K562 (cell line): ENCODE data around the gene STT3B. TPM values are rescaled to one million over a fixed set of nuclear protein-coding genes. Genes with fewer than 3 reads are reported as not detected.

Experiments used
- ARID3A ChIP-seq: IDR thresholded peaks from 2 replicates; pipeline ENCODE4 v1.6.1; 2012; ENCODE audit warnings: low read depth, low read length, improper control_type of control experiment, borderline replicate concordance
- CBX5 ChIP-seq: IDR thresholded peaks from 2 replicates; pipeline ENCODE4 v1.6.1; 2014; ENCODE audit warnings: low read depth, borderline replicate concordance
- CBX8 ChIP-seq: fragments of 200-600 bp; sonication (generic); IDR thresholded peaks from 2 replicates; pipeline ENCODE4 v1.6.1; 2012; ENCODE audit warnings: borderline replicate concordance, mixed run types, low read depth, mild to moderate bottlenecking, moderate library complexity, mixed read lengths, low read length, control low read depth, inconsistent platforms; ENCODE audit not compliant: poor library complexity, severe bottlenecking; ENCODE audit errors: extremely low read depth
- CEBPB ChIP-seq: fragments of 450-650 bp; IDR thresholded peaks from 2 replicates; pipeline ENCODE4 v1.6.1; 2016; ENCODE audit warnings: missing genetic modification characterization, missing compliant biosample characterization
- CHD2 ChIP-seq: IDR thresholded peaks from 2 replicates; pipeline ENCODE4 v1.6.1; 2011; ENCODE audit warnings: low read depth, low read length
- CTBP1 ChIP-seq: fragments of 450-650 bp; IDR thresholded peaks from 2 replicates; pipeline ENCODE4 v1.6.1; 2016; ENCODE audit warnings: borderline replicate concordance
- E2F6 ChIP-seq, 2 experiments: IDR thresholded peaks; 2 replicates each; pipeline ENCODE4 v1.6.1; 2011; ENCODE audit warnings: borderline replicate concordance in 1 of 2, control low read depth in 1 of 2, low read depth in 1 of 2, low read length in 1 of 2, mild to moderate bottlenecking in 1 of 2, mixed read lengths in 1 of 2, moderate library complexity in 1 of 2; ENCODE audit not compliant: insufficient read depth in 1 of 2, insufficient read length in 1 of 2, poor library complexity in 1 of 2, severe bottlenecking in 1 of 2; ENCODE audit errors: extremely low read depth in 1 of 2
- EGR1 ChIP-seq: fragments of 450-650 bp; conservative IDR thresholded peaks from 2 replicates; pipeline ENCODE4 v1.6.1; 2017; ENCODE audit warnings: mild to moderate bottlenecking
- HNRNPK ChIP-seq: fragments of 200-400 bp; formaldehyde crosslinking; IDR thresholded peaks from one replicate; pipeline ENCODE4 v1.6.1; 2018; ENCODE audit warnings: mild to moderate bottlenecking, low read depth, low read length; ENCODE audit not compliant: poor library complexity, severe bottlenecking
- MEIS2 ChIP-seq: fragments of 450-650 bp; IDR thresholded peaks from 2 replicates; pipeline ENCODE4 v1.6.1; 2014; ENCODE audit warnings: mild to moderate bottlenecking; ENCODE audit not compliant: partially characterized antibody
- MTF1 ChIP-seq: fragments of 250-450 bp; sonication (Bioruptor Pico); IDR thresholded peaks from 2 replicates; pipeline ENCODE4 v1.9.0; 2021; ENCODE audit warnings: moderate library complexity, mild to moderate bottlenecking, inconsistent platforms, borderline replicate concordance
- NCOR1 ChIP-seq: fragments of 450-650 bp; IDR thresholded peaks from 2 replicates; pipeline ENCODE4 v1.6.1; 2016; ENCODE audit warnings: mild to moderate bottlenecking, moderate library complexity
- NRF1 ChIP-seq, 2 experiments: fragments of 450-650 bp; IDR thresholded peaks in 1 of 2; conservative IDR thresholded peaks in 1 of 2; 2 replicates each; pipeline ENCODE4 v1.6.1; 2014; ENCODE audit warnings: mild to moderate bottlenecking in 2 of 2
- NUFIP1 ChIP-seq: fragments of 450-650 bp; IDR thresholded peaks from 2 replicates; pipeline ENCODE4 v1.6.1; 2018; ENCODE audit not compliant: partially characterized antibody
- OTX1 ChIP-seq: fragments of 450-650 bp; formaldehyde crosslinking; IDR thresholded peaks from 2 replicates; pipeline ENCODE4 v1.4.0; 2022; ENCODE audit warnings: mild to moderate bottlenecking
- PBX2 ChIP-seq, 2 experiments: IDR thresholded peaks in 1 of 2; conservative IDR thresholded peaks in 1 of 2; 2 replicates each; pipeline ENCODE4 v1.6.1; 2016; ENCODE audit warnings: low read depth in 2 of 2, mild to moderate bottlenecking in 1 of 2, missing compliant biosample characterization in 1 of 2, missing genetic modification characterization in 1 of 2, moderate library complexity in 1 of 2
- RBM25 ChIP-seq: fragments of 200-400 bp; formaldehyde crosslinking; IDR thresholded peaks from 2 replicates; pipeline ENCODE4 v1.6.1; 2018; ENCODE audit warnings: low read length, low read depth, moderate library complexity; ENCODE audit not compliant: severe bottlenecking
- TOE1 ChIP-seq, 2 experiments: fragments of 450-650 bp in 1 of 2; sonication (generic) in 1 of 2; formaldehyde crosslinking in 1 of 2; IDR thresholded peaks; 2 replicates each; pipeline versions ENCODE4 v1.7.1 to v1.8.0; 2016 to 2022; ENCODE audit warnings: borderline replicate concordance in 2 of 2, mild to moderate bottlenecking in 2 of 2, antibody characterized with exemption in 1 of 2, inconsistent platforms in 1 of 2, low read depth in 1 of 2, missing genetic modification reagents in 1 of 2, moderate library complexity in 1 of 2
- ZBED1 ChIP-seq: IDR thresholded peaks from 2 replicates; pipeline ENCODE4 v1.6.1; 2014
- ZNF121 ChIP-seq: sonication (generic); formaldehyde crosslinking; conservative IDR thresholded peaks from 2 replicates; pipeline ENCODE4 v1.8.0; 2022; ENCODE audit warnings: missing genetic modification reagents
- ZNF75A ChIP-seq: fragments of 450-650 bp; formaldehyde crosslinking; IDR thresholded peaks from 2 replicates; pipeline ENCODE4 v1.4.0; 2020; ENCODE audit warnings: mild to moderate bottlenecking
- polyA plus RNA-seq, 8 experiments: library from polyadenylated mRNA; depleted of rRNA in 4 of 8; stranded (reverse) in 5 of 8; unstranded in 3 of 8; fragments of >200 nt; fragmentation: Nextera tagmentation in 2 of 8; fragmentation: Illumina TruSeq in 1 of 8; extraction: Ambion mirVana in 2 of 8; extraction: Trizol in 1 of 8; gene quantifications; 2 replicates each; pipeline versions ENCODE4 v1.2.1 to v1.2.3, GENCODE V29; 2011 to 2014; ENCODE audit warnings: inconsistent platforms in 1 of 8, missing spikeins in 1 of 8
- total RNA-seq, 7 experiments: library from RNA; depleted of rRNA in 6 of 7; stranded (reverse); fragments of >200 nt in 6 of 7; fragmentation: Illumina TruSeq in 2 of 7; extraction: Trizol in 2 of 7; gene quantifications; 2 replicates each; pipeline versions ENCODE4 v1.2.1 to v1.2.3, GENCODE V29; 2011 to 2021; ENCODE audit warnings: low replicate concordance in 1 of 7
- TF ChIP-seq, protein P1 (sequence below): fragments of 450-650 bp; IDR thresholded peaks from 2 replicates; pipeline ENCODE4 v1.6.1; 2017; ENCODE audit warnings: mild to moderate bottlenecking, moderate library complexity

STT3B gene
- total and polyA plus RNA-seq, 9 of the 15 experiments (the other 6 are each of a cell fraction or from before 2014, with no cell fraction given): 22.4 to 147 (median 100) TPM

DNA sequence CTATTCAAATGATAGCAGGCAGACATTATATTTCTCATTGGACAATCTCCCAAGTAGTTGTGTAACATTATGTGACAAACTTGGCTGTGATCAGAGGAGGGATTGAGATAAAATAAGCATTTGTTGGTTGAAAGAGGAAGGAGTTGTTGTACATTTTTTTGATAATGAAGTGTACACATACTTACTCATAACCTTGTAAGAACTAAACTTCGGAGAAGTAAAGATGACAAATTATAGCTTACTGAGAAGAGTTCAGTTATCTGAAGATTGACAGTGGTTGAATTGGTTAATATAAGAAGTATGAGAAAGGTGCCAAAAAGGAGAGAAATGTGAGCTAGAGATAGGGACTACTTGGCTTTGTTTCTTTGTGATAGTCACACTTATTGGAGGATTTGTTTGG lies 32.6 kb downstream of the STT3B start (continued):
- TF ChIP-seq CHD2 (no peak), E2F6 (IDR thresholded peaks at IDR 0.05; ENCODE audit: borderline replicate concordance in 1 of 2, extremely low read depth in 1 of 2, insufficient read depth in 1 of 2, insufficient read length in 1 of 2, low read depth in 1 of 2, low read length in 1 of 2, poor library complexity in 1 of 2, severe bottlenecking in 1 of 2) (no peak), NUFIP1 (no peak), NCOR1 (peak; percentile 22; the same call in 1 of the 2 replicates), RBM25 (no peak), CBX5 (no peak), MTF1 (CRISPR knock-in tag) (no peak), HNRNPK (no peak), ZBED1 (no peak), MEIS2 (peak; percentile 65), ARID3A (no peak), CEBPB (tag) (peak; percentile 73), CBX8 (no peak), OTX1 (CRISPR knock-in tag) (no peak), ZNF75A (CRISPR knock-in tag) (no peak), EGR1 (no peak), NRF1 (conservative IDR thresholded peaks at IDR 0.05 in 1 of 2, IDR thresholded peaks at IDR 0.05 in 1 of 2) (no peak), CTBP1 (no peak), TOE1 (IDR thresholded peaks at IDR 0.05; ENCODE audit: borderline replicate concordance) (no peak), TOE1 (CRISPR knock-in tag; IDR thresholded peaks at IDR 0.05; ENCODE audit: borderline replicate concordance, low read depth) (no peak), PBX2 (CRISPR knock-in tag; IDR thresholded peaks at IDR 0.05; ENCODE audit: low read depth) (no peak), PBX2 (tag; conservative IDR thresholded peaks at IDR 0.05; ENCODE audit: low read depth) (no peak), ZNF121 (CRISPR knock-in tag) (no peak)
- TF ChIP-seq, protein P1, sequence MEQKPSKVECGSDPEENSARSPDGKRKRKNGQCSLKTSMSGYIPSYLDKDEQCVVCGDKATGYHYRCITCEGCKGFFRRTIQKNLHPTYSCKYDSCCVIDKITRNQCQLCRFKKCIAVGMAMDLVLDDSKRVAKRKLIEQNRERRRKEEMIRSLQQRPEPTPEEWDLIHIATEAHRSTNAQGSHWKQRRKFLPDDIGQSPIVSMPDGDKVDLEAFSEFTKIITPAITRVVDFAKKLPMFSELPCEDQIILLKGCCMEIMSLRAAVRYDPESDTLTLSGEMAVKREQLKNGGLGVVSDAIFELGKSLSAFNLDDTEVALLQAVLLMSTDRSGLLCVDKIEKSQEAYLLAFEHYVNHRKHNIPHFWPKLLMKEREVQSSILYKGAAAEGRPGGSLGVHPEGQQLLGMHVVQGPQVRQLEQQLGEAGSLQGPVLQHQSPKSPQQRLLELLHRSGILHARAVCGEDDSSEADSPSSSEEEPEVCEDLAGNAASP: no peak
